LHCN-M2 (cell line): ENCODE data around the gene PEAK3. TPM values are rescaled to one million over a fixed set of nuclear protein-coding genes. Genes with fewer than 3 reads are reported as not detected.
A peak's percentile ranks its signal among the peaks of the same experiment; 100 is the strongest.

Experiments
- DNase-seq: peaks from one replicate; pipeline ENCODE4 v3.0.0-alpha.2; 2012; ENCODE audit warnings: low read depth
- total RNA-seq: library from RNA; depleted of rRNA; stranded (reverse); fragments of >200 nt; gene quantifications from 2 replicates; pipeline ENCODE4 v1.2.3, GENCODE V29; 2014

Gene PEAK3
- total RNA-seq, 1 experiment from 2014 or later: 0.63 TPM

- no peak for DNase-seq
Measured at GRCh38 chr19:2251106-2252054, 30.6 kb downstream of the PEAK3 start.

GRCh38 chr19:2250766-2251105 is 31.2 kb downstream of the PEAK3 start:
- no peak for DNase-seq

- DNase-seq: no peak
Measured at GRCh38 chr19:2249880-2250765, 31.9 kb downstream of the PEAK3 start.

GRCh38 chr19:2249010-2249866 is 32.7 kb downstream of the PEAK3 start, which contains the start of gene AMH:
AMH (plus strand) TSS chr19:2249323; CDS start chr19:2249333, 10 bp downstream.
- DNase-seq: no peak

GRCh38 chr19:2248136-2249009 is 33.6 kb downstream of the PEAK3 start:
- DNase-seq: no peak

- DNase-seq: no peak
Measured at GRCh38 chr19:2247433-2248101, 34.4 kb downstream of the PEAK3 start.

- peak; percentile 50 for DNase-seq
Measured at GRCh38 chr19:2246801-2247361, 35.1 kb downstream of the PEAK3 start.

- no peak for DNase-seq
Measured at GRCh38 chr19:2246014-2246620, 35.9 kb downstream of the PEAK3 start.

GRCh38 chr19:2245273-2245672 is 36.7 kb downstream of the PEAK3 start:
- DNase-seq: no peak

- DNase-seq: no peak
Measured at GRCh38 chr19:2244486-2244885, 37.5 kb downstream of the PEAK3 start.

- no peak for DNase-seq
Measured at GRCh38 chr19:2244125-2244411, 37.9 kb downstream of the PEAK3 start.

GRCh38 chr19:2243274-2244124 is 38.5 kb downstream of the PEAK3 start:
- DNase-seq: no peak

DNA sequence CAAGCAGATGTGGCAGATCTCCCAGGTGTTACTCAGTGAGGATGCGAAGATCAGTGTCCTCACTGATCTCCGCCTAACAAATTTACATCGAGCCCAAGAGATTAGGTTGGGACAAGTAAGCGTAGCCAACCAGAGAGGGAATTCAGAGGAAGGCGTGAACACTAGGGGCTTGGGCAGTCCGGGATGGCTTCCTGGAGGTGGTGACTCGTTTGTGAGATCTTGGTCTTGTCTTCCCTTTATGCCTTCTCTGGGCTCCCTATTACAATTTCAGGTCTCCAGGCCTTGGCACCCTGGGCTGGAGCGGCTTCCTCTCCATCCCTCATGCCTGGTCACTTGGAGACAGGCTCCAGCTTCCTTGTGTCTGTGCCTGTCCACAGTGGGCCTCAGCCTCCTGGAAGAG is 39.2 kb downstream of the PEAK3 start:
- no peak for DNase-seq

DNA sequence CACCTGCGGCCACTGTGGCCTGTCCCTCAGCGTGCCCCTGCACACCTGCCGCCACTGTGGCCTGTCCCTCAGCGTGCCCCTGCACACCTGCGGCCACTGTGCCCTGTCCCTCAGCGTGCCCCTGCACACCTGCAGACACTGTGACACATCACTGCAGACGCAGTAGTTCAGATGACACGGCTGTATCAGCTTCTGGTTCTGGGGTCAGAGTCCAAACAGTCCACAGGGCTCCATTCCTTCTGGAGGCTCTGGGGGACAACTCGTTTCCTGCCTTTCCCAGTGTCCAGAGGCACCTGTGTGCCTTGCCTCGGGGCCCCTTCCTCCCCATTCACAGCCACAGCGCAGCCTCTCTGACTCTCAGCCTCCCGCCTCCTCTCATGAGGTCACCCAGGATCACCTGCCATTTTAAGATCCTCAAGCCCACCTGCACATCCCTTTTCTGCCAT is 39.9 kb downstream of the PEAK3 start:
- no peak for DNase-seq

- no peak for DNase-seq
Measured at GRCh38 chr19:2240881-2241760, 40.9 kb downstream of the PEAK3 start.

- peak; percentile 53 for DNase-seq
Measured at GRCh38 chr19:2239771-2240770, 41.9 kb downstream of the PEAK3 start.
